ENCODE measurements around the gene NAA60.

GRCh38 chr16:3467921-3468320 lies 24.4 kb downstream of the NAA60 start:
- TF ChIP-seq POLR2A (IDR thresholded peaks at IDR 0.05): no peak
- TF ChIP-seq CTCF (IDR thresholded peaks at IDR 0.05): no peak
